Fibroblast of skin of abdomen (primary cell): ENCODE results near the gene CKB.

Source experiments
- DNase-seq: peaks from one replicate; pipeline ENCODE4 v3.0.0-alpha.2; 2013

CKB gene

GRCh38 chr14:103549361-103550311, 27.0 kb upstream of the CKB start:
- DNase-seq, result no peak

- no peak for DNase-seq
Measured at GRCh38 chr14:103548463-103549351, 26.1 kb upstream of the CKB start.

DNA sequence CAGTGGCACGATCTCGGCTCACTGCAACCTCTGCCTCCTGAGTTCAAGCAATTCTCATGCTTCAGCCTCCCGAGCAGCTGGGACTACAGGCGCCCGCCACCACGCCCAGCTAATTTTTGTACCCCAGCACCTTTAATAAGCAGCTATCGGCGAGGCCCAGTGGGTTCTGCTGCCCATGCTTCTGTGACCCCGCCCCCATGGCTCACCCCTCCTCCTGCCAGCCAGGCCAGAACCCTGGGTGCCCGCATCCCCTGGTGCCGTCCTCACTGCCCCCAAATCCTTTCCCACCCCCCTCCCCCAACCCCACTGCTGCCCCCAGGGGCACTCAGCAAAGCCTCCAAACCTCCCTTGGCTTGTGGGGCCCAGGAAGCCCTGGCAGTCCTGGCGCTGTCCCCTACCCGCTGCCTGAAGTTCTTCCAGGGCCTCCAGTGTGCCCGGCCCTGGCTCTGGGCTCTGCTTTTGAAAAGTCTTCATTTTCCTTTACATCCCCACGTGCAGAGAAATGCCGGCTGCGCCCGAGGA, 25.4 kb upstream of the CKB start:
- DNase-seq, result no peak

DNA sequence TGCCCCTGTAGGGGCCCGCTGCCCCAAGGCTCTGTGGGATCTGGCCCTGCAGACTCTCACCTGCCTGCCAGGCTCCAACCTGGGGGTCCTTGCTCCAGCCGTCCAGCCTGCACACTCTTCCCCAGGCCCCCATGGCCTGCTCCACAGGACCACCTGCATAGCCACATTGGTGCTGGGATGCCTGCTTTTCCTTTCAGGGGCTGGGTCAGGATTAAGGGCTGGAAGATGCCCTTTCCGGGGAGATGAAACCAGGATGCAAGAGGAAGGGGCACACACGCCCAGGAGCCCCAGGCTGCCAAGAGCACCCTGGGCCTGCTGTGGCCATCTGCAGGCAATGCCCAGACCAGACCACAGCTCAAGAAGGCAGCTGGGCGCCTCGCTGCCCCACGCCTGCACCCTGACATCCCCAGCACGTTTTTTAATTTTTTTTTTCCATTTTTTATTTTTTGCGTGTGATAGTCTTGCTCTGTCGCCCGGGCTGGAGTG, 24.9 kb upstream of the CKB start:
- no peak for DNase-seq

- peak; percentile 37 for DNase-seq
Measured at GRCh38 chr14:103546652-103547454, 24.2 kb upstream of the CKB start.

DNA sequence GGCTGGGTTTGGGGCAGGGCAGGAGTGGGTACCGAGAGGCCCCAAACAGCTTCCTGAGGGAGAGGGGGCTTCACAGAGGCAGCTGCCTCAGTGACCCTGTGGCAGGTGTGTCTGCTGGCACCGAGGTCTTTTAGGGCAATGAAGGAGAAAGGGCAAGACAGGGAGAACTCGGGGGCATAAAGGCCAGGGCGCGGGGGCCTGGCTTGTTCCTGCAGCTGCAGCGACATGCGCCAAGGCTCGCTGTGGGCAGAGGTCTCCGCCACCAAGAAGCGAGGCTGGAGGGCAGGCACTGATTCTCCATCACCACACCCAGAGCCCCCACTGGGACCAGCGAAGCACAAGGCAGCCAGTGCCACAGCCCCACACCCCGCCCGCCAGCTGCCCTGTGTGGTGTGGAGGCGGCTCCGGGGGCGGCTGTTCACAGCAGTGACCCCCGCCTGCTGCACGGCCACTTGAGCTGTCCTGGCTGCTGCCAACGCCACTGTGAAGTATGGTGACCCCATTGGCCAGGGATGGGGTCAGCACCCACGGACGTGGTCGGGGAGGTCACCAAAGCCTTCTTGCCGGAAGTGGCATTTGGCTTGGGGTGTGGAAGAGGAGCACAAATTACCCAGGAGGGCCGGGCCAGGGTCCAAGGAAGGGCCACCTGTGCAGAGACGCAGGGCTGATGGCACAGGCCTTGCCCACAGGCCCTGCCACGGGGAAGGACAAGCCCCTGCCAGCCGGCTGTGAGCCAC, 23.5 kb upstream of the CKB start:
- no peak for DNase-seq

DNA sequence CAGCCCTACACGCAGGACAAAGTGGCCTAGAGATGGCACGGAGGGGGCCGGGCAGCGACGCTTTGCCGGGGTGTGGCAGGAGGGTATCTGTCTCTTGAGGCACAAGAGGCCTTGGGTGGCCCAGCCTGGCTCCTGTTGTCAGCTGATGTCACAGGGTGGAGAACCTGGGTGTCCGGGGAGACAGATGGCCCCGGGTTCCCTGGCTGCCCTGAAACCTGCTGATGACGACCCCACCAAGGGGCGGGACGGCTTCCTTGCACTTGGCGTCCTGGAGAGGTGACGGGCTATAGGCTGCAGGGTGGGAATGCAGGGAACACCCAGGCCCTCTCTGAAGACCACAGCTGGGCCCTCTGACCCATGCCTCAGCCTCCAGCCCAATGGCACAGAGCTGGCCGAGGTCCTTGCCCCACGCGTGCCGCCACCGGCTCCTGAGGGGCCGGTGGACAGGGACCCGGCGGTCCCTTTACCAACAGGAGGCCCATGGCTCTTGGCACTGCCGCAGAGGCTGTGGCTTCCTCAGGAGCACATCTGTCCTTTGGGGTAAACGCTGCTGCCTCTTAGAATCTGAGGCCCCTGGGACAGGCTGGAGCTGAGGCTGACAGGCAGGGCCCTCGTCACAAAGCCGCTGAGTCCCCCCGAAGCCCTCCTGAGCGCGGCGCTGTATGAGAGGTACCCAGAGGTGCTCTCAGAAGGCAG, 22.7 kb upstream of the CKB start:
- DNase-seq, result no peak

- DNase-seq, result no peak
Measured at GRCh38 chr14:103544388-103545218, 22.0 kb upstream of the CKB start.

DNA sequence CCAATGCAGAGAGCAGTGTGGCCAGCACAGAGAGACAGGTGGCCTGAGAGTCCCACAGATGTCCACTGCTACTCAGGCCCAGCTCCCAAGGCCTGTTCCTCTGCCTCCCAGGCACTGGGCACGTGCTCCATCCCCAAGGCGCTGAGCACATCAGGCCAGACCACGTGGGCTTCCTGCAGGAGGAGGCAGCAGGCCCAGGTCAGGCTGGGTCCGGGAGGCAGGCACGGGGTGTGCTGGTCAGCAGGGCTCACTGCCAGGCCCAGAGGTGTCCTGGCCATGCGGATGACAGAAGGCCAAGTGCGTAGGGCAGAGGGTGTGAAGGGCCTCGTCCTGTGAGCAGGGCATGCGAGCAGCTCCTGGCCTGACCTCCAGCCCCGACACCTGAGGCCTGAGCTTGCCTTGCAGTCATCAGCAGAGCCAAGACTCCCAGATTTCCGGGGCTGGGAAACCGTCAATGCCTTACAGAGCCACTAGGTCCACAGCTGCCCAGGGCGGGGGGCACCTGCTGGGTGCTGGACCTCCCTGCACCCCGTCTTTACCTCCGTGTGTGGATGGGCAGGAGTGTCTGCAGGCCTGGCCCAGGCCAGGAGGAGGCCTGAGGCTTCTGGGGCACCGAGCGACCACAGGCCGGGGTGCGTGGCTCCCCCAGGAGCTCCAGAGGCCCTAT, 21.2 kb upstream of the CKB start:
- DNase-seq, result no peak

DNA sequence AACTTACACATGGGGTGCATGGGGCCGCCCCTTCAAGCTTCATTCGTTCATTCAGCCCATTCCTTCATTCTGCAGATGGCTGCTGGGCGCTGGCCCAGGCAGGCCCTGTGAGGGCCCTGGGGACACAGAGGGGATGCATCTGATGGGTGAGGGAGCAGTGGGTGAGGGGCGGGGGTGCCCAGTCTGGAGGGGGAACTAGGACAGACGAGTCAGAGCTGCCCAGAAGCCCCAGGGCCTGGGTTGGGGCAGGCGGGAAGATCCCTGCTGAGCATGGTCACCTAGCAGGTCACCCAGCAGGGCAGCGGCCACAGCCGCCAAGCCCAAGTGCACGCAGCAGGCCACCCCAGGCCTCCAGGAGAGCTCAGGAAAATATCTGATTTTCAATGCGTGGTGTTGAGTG, 20.5 kb upstream of the CKB start:
- DNase-seq, result no peak

- no peak for DNase-seq
Measured at GRCh38 chr14:103542605-103543088, 20.0 kb upstream of the CKB start.

- no peak for DNase-seq
Measured at GRCh38 chr14:103541709-103542604, 19.3 kb upstream of the CKB start.

- no peak for DNase-seq
Measured at GRCh38 chr14:103540821-103541708, 18.4 kb upstream of the CKB start.

DNA sequence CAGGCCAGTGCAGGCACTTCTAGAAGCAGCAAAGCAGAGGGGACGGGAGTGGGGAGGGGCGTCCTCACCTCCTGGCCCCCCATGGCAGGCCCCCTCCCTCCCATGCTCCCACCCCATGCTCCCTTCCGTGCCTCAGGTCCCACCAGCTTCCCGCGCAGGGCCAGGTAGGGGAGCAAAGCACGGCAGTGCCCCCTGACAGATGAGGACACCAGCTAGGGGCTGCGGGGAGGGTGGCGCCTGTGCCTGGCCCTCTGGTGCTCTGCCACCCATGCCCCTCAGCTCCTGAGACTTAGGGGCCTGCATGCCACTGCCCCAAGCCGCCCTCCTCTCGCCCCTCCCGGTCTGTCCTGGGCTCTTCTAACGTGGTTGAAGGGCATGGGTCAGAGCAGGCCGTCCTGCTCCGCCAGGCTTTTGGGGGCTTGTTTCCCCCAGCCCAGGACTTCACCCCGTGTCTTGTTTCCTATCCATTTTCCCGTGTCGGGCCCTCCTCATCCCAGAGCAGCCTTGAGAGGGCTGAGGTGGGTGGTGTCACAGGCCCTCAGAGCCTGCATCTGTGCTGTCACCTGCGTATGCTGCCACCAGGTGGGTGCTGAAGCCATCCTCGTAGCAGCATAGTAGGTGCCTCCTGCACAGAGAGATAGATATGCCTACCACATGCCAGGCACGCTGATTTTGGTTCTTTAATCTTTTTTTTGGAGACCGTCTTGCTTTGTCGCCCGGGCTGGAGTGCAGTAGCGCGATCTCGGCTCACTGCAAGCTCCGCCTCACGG, 16.6 kb upstream of the CKB start:
- no peak for DNase-seq

- DNase-seq, result no peak
Measured at GRCh38 chr14:103538291-103539055, 15.8 kb upstream of the CKB start.
